K562 (cell line): Measurements from ENCODE around the gene TSPAN18. TPM values are rescaled to one million over a fixed set of nuclear protein-coding genes. Genes with fewer than 3 reads are reported as not detected.

Source experiments
- ATAC-seq: fragments of 200-7000 bp; cut with Tn5 transposase; 3 replicates; pipeline ENCODE4 v1.9.1; 2020; ENCODE audit warnings: moderate library complexity
- BruUV-seq: library from RNA; stranded (reverse); fragments of 400-500 nt; replicated peaks from 2 replicates; lab custom pipeline; 2021; lab: Mats Ljungman, UMichigan
- CTCF ChIA-PET: fragments of 300-600 bp; formaldehyde crosslinking; extraction: SDS; loops from one replicate; lab custom pipeline; 2021; ENCODE audit warnings: low intra/inter-chr PET ratio; lab: Yijun Ruan, JAX
- POLR2A ChIA-PET: fragments of 300-600, 350-650 bp; sonication (Branson Sonifier 250); formaldehyde crosslinking; extraction: SDS; loops from one replicate; lab custom pipeline; 2021; ENCODE audit warnings: antibody characterized with exemption, inconsistent platforms; lab: Yijun Ruan, JAX
- DNase-seq, 4 experiments: peaks; one replicate each; pipeline versions ENCODE4 v3.0.0 to v3.0.0-alpha.2; 2011 to 2018; ENCODE audit warnings: low spot score in 3 of 4, mixed read lengths in 3 of 4; ENCODE audit errors: extremely low read depth in 1 of 4
- FAIRE-seq: peaks from 2 replicates; lab custom pipeline; 2011; peaks lifted over from hg19 to GRCh38; lab: Jason Lieb, UNC
- H2AFZ ChIP-seq: 2 replicates; pipeline ENCODE4 v1.6.0; 2011; ENCODE audit warnings: low read depth, low read length, control low read depth, inconsistent platforms
- H3K27ac ChIP-seq: fragments of 200-600 bp; 3 replicates; pipeline ENCODE4 v1.8.0; 2011; ENCODE audit warnings: low read depth, mild to moderate bottlenecking, control low read depth, inconsistent platforms, low read length, moderate library complexity, mixed read lengths; ENCODE audit errors: extremely low read depth
- H3K27me3 ChIP-seq, 2 experiments: fragments of 300-600 bp in 1 of 2; 2 replicates in 1 of 2; 3 replicates in 1 of 2; pipeline versions ENCODE4 v1.6.0 to v1.8.0; 2011; ENCODE audit warnings: inconsistent platforms in 2 of 2, low read length in 2 of 2, mild to moderate bottlenecking in 1 of 2, mixed read lengths in 1 of 2, moderate library complexity in 1 of 2; ENCODE audit not compliant: control insufficient read depth in 2 of 2, insufficient read depth in 2 of 2
- H3K36me3 ChIP-seq: fragments of 300-600 bp; 3 replicates; pipeline ENCODE4 v1.8.0; 2011; ENCODE audit warnings: mild to moderate bottlenecking, low read length, inconsistent platforms; ENCODE audit not compliant: control insufficient read depth, insufficient read depth
- H3K4me1 ChIP-seq, 2 experiments: fragments of 200-600 bp in 1 of 2; replicated peaks in 1 of 2; 2 replicates in 1 of 2; 3 replicates in 1 of 2; pipeline versions ENCODE4 v1.5.1 to v1.8.0; 2011; ENCODE audit warnings: inconsistent platforms in 2 of 2, low read length in 2 of 2, mild to moderate bottlenecking in 1 of 2, mixed read lengths in 1 of 2, moderate library complexity in 1 of 2; ENCODE audit not compliant: control insufficient read depth in 2 of 2, insufficient read depth in 2 of 2
- H3K4me2 ChIP-seq: 2 replicates; pipeline ENCODE4 v1.6.1; 2011; ENCODE audit warnings: low read length, control low read depth, inconsistent platforms, mixed read lengths; ENCODE audit not compliant: insufficient read depth
- H3K4me3 ChIP-seq: fragments of 200-600 bp; sonication (generic), shearing (Covaris generic); 2 replicates; pipeline ENCODE4 v1.5.1; 2016; ENCODE audit warnings: control low read depth, inconsistent platforms
- H3K79me2 ChIP-seq: fragments of 200-600 bp; 3 replicates; pipeline ENCODE4 v1.8.0; 2011; ENCODE audit warnings: low read length, inconsistent platforms; ENCODE audit not compliant: control insufficient read depth, insufficient read depth
- H3K9ac ChIP-seq, 2 experiments: 2 replicates each; pipeline versions ENCODE4 v1.6.0 to v1.6.1; 2011; ENCODE audit warnings: low read depth in 2 of 2, low read length in 2 of 2, control low read depth in 1 of 2, inconsistent platforms in 1 of 2, mild to moderate bottlenecking in 1 of 2, mixed read lengths in 1 of 2; ENCODE audit not compliant: insufficient read depth in 1 of 2
- H3K9me1 ChIP-seq: one replicate; pipeline ENCODE4 v1.6.0; 2011; ENCODE audit warnings: inconsistent platforms, mild to moderate bottlenecking, low read length, moderate library complexity; ENCODE audit not compliant: control insufficient read depth, insufficient read depth
- H3K9me3 ChIP-seq: replicated peaks from 2 replicates; pipeline ENCODE4 v1.5.1; 2011; ENCODE audit warnings: low read depth, low read length, inconsistent platforms; ENCODE audit not compliant: control insufficient read depth, insufficient read depth
- H4K20me1 ChIP-seq: replicated peaks from 2 replicates; pipeline ENCODE4 v1.6.1; 2011; ENCODE audit warnings: low read length, inconsistent platforms, mixed read lengths; ENCODE audit not compliant: control insufficient read depth, insufficient read depth
- ATF1 ChIP-seq, 2 experiments: fragments of 450-650 bp in 1 of 2; IDR thresholded peaks; 2 replicates each; pipeline ENCODE4 v1.6.1; 2016; ENCODE audit warnings: missing compliant biosample characterization in 1 of 2, missing genetic modification characterization in 1 of 2
- CREB1 ChIP-seq, 2 experiments: sonication (generic) in 1 of 2; formaldehyde crosslinking in 1 of 2; IDR thresholded peaks; 2 replicates each; pipeline versions ENCODE4 v1.6.1 to v1.8.0; 2012 to 2022; ENCODE audit warnings: inconsistent platforms in 1 of 2, mild to moderate bottlenecking in 1 of 2, missing genetic modification reagents in 1 of 2, moderate library complexity in 1 of 2
- CTBP1 ChIP-seq: fragments of 450-650 bp; IDR thresholded peaks from 2 replicates; pipeline ENCODE4 v1.6.1; 2016; ENCODE audit warnings: borderline replicate concordance
- DIDO1 ChIP-seq: fragments of 450-650 bp; IDR thresholded peaks from 2 replicates; pipeline ENCODE4 v1.6.1; 2016; ENCODE audit warnings: low read depth, missing biosample characterization, missing genetic modification characterization
- GABPA ChIP-seq: fragments of 200-800 bp; sonication (Bioruptor generic); conservative IDR thresholded peaks from 2 replicates; pipeline ENCODE4 v1.6.1; 2016; ENCODE audit warnings: low read depth, missing genetic modification characterization, missing compliant biosample characterization
- JUN ChIP-seq, 2 experiments: sonication (generic) in 1 of 2; formaldehyde crosslinking in 1 of 2; IDR thresholded peaks; 2 replicates each; pipeline versions ENCODE4 v1.6.1 to v1.8.0; 2012 to 2022; ENCODE audit warnings: borderline replicate concordance in 2 of 2, mild to moderate bottlenecking in 2 of 2, improper control_type of control experiment in 1 of 2, low read depth in 1 of 2, low read length in 1 of 2, missing genetic modification reagents in 1 of 2
- JUND ChIP-seq, 2 experiments: IDR thresholded peaks; 2 replicates in 1 of 2; 3 replicates in 1 of 2; pipeline ENCODE4 v1.6.1; 2011; ENCODE audit warnings: borderline replicate concordance in 2 of 2, low read depth in 2 of 2, low read length in 2 of 2, improper control_type of control experiment in 1 of 2, missing biosample characterization in 1 of 2, missing genetic modification characterization in 1 of 2, missing genetic modification reagents in 1 of 2
- POU5F1 ChIP-seq: fragments of 150-350 bp; IDR thresholded peaks from 2 replicates; pipeline ENCODE4 v1.6.1; 2014; ENCODE audit warnings: borderline replicate concordance, low read length, low read depth, mild to moderate bottlenecking; ENCODE audit not compliant: partially characterized antibody
- TEAD1 ChIP-seq, 2 experiments: fragments of 450-650 bp in 1 of 2; sonication (generic) in 1 of 2; formaldehyde crosslinking; IDR thresholded peaks; 2 replicates each; pipeline versions ENCODE4 v1.4.0 to v1.8.0; 2020 to 2022; ENCODE audit warnings: mild to moderate bottlenecking in 2 of 2, missing genetic modification reagents in 1 of 2
- TEAD4 ChIP-seq, 2 experiments: sonication (generic) in 1 of 2; formaldehyde crosslinking in 1 of 2; IDR thresholded peaks; 2 replicates each; pipeline versions ENCODE4 v1.6.1 to v1.8.0; 2012 to 2022; ENCODE audit warnings: borderline replicate concordance in 1 of 2, inconsistent platforms in 1 of 2, low read length in 1 of 2, mild to moderate bottlenecking in 1 of 2, missing genetic modification reagents in 1 of 2
- ZBTB34 ChIP-seq: fragments of 250-450 bp; sonication (Bioruptor Pico); IDR thresholded peaks from 2 replicates; pipeline ENCODE4 v1.8.0; 2021; ENCODE audit warnings: mild to moderate bottlenecking, moderate library complexity
- ZKSCAN8 ChIP-seq: fragments of 200-800 bp; sonication (Bioruptor generic); IDR thresholded peaks from 2 replicates; pipeline ENCODE4 v1.6.1; 2016; ENCODE audit warnings: missing genetic modification characterization, missing compliant biosample characterization
- ZNF384 ChIP-seq: IDR thresholded peaks from 2 replicates; pipeline ENCODE4 v1.6.1; 2012; ENCODE audit warnings: low read depth, low read length, improper control_type of control experiment
- WGBS: fragments of 100-300 bp; shearing (Covaris generic); methylation state at CpG from one replicate; pipeline ENCODE4 v1.1.6; 2016; ENCODE audit warnings: low coverage, mixed read lengths; ENCODE audit not compliant: insufficient coverage; ENCODE audit errors: missing lambda C conversion rate; 5-methylcytosine and 5-hydroxymethylcytosine counted together
- in situ Hi-C: fragments of 300-500 bp; cut with MboI; formaldehyde crosslinking; loops from 4 replicates; pipeline ENCODE4 v1.15.0; 2018; ENCODE audit warnings: inconsistent platforms, mixed read lengths
- intact Hi-C: fragments of 100-400 bp; cut with micrococcal nuclease; formaldehyde crosslinking; loops from 2 replicates; pipeline ENCODE4 v1.14.2; 2022
- polyA plus RNA-seq, 8 experiments: library from polyadenylated mRNA; depleted of rRNA in 4 of 8; stranded (reverse) in 5 of 8; unstranded in 3 of 8; fragments of >200 nt; fragmentation: Nextera tagmentation in 2 of 8; fragmentation: Illumina TruSeq in 1 of 8; extraction: Ambion mirVana in 2 of 8; extraction: Trizol in 1 of 8; gene quantifications; 2 replicates each; pipeline versions ENCODE4 v1.2.1 to v1.2.3, GENCODE V29; 2011 to 2014; ENCODE audit warnings: inconsistent platforms in 1 of 8, missing spikeins in 1 of 8
- total RNA-seq, 7 experiments: library from RNA; depleted of rRNA in 6 of 7; stranded (reverse); fragments of >200 nt in 6 of 7; fragmentation: Illumina TruSeq in 2 of 7; extraction: Trizol in 2 of 7; gene quantifications; 2 replicates each; pipeline versions ENCODE4 v1.2.1 to v1.2.3, GENCODE V29; 2011 to 2021; ENCODE audit warnings: low replicate concordance in 1 of 7
- TF ChIP-seq, protein P1 (sequence below): sonication (generic); formaldehyde crosslinking; IDR thresholded peaks from 2 replicates; pipeline ENCODE4 v1.8.0; 2022; ENCODE audit warnings: mild to moderate bottlenecking, missing genetic modification reagents

TSPAN18 gene
- total and polyA plus RNA-seq, 9 of the 15 experiments (the other 6 are each of a cell fraction or from before 2014, with no cell fraction given): 0.17 to 0.35 (median 0.22) TPM; not detected in 4

GRCh38 chr11:44939673-44940395 lies 213.1 kb downstream of the TSPAN18 start:
- Histone ChIP-seq H3K27ac (no peak overlapping the region), H3K36me3 (no peaks in the 10 kb centered on the region), H3K9ac (no peak overlapping the region), H2AFZ (peak overlapping the region; percentile 63; the same call in 1 of the 2 replicates), H3K9me1 (no peaks in the 10 kb centered on the region), H3K4me2 (peak overlapping the region; percentile 1), H3K4me1 (peaks cover 0 to 11% of the 10 kb centered on the region in 2 experiments; a peak in 2 of 5 replicates), H3K27me3 (peaks cover 0 to 17% of the 10 kb centered on the region in 2 experiments; a peak in 2 of 5 replicates), H3K9me3 (no peaks in the 10 kb centered on the region), H4K20me1 (peaks cover 10% of the 10 kb centered on the region; the same call in 1 of the 2 replicates), H3K4me3 (no peak overlapping the region), H3K79me2 (no peaks in the 10 kb centered on the region)
- intact Hi-C loops (loop anchor here (5.0 to 10.0 kb wide), 3 partner anchors 37 to 392 kb away; no protein-coding TSS in a partner anchor), in situ Hi-C loops (no loop called here)
- ATAC-seq: peak; percentile 87
- BruUV-seq: no TSS peak
- DNase-seq: peak; percentile 58 to 72 (median 65)
- ChIA-PET CTCF (interaction anchor here (1.4 kb wide), 1 partner anchor 165 kb away, joined by 8 read pairs; no protein-coding TSS in a partner anchor), POLR2A (interaction anchor here (1.0 kb wide), 1 partner anchor 9 kb away, joined by 3 read pairs; no protein-coding TSS in a partner anchor)
- FAIRE-seq: peak; percentile 56
- 7% methylated on average over 22 of the region's 22 CpGs for WGBS
- TF ChIP-seq TEAD1 (CRISPR knock-in tag; IDR thresholded peaks at IDR 0.05): 0 out of 4 replicates have a peak, but pooled peaks of 1 of the 2 experiments have one; percentile 32
- no peak for TF ChIP-seq CREB1 (IDR thresholded peaks at IDR 0.05)
- TF ChIP-seq CREB1 (CRISPR knock-in tag; IDR thresholded peaks at IDR 0.05): 0 out of 2 replicates have a peak, but pooled peaks have one; percentile 28
- no peak; the same call in 1 of the 2 replicates for TF ChIP-seq DIDO1
- TF ChIP-seq POU5F1: no peak
- TF ChIP-seq, protein P1, sequence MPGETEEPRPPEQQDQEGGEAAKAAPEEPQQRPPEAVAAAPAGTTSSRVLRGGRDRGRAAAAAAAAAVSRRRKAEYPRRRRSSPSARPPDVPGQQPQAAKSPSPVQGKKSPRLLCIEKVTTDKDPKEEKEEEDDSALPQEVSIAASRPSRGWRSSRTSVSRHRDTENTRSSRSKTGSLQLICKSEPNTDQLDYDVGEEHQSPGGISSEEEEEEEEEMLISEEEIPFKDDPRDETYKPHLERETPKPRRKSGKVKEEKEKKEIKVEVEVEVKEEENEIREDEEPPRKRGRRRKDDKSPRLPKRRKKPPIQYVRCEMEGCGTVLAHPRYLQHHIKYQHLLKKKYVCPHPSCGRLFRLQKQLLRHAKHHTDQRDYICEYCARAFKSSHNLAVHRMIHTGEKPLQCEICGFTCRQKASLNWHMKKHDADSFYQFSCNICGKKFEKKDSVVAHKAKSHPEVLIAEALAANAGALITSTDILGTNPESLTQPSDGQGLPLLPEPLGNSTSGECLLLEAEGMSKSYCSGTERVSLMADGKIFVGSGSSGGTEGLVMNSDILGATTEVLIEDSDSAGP: no peak
- no peak for TF ChIP-seq ATF1 (CRISPR knock-in tag; IDR thresholded peaks at IDR 0.05)
- TF ChIP-seq ATF1 (tag; IDR thresholded peaks at IDR 0.05): peak; percentile 70
- peak; percentile 68 for TF ChIP-seq ZNF384
- TF ChIP-seq ZBTB34 (CRISPR knock-in tag): no peak
- 0 out of 2 replicates have a peak, but pooled peaks have one; percentile 20 for TF ChIP-seq GABPA (tag)
- peak; percentile 60; the same call in 1 of the 2 replicates for TF ChIP-seq JUN (IDR thresholded peaks at IDR 0.05; ENCODE audit: borderline replicate concordance, low read depth, low read length)
- 0 out of 2 replicates have a peak, but pooled peaks have one; percentile 61 for TF ChIP-seq JUN (CRISPR knock-in tag; IDR thresholded peaks at IDR 0.05; ENCODE audit: borderline replicate concordance)
- no peak for TF ChIP-seq TEAD4 (IDR thresholded peaks at IDR 0.05; ENCODE audit: low read length)
- no peak for TF ChIP-seq TEAD4 (CRISPR knock-in tag; IDR thresholded peaks at IDR 0.05; ENCODE audit: borderline replicate concordance)
- TF ChIP-seq ZKSCAN8 (CRISPR knock-in tag): no peak
- peak; percentile 81 for TF ChIP-seq JUND (IDR thresholded peaks at IDR 0.05; ENCODE audit: borderline replicate concordance, low read depth, low read length)
- TF ChIP-seq JUND (tag; IDR thresholded peaks at IDR 0.05; ENCODE audit: borderline replicate concordance, low read depth, low read length): peak; percentile 65; the same call in 1 of the 3 replicates
- TF ChIP-seq CTBP1: 0 out of 2 replicates have a peak, but pooled peaks have one; percentile 18
